IMR-90 (cell line): ENCODE measurements around the gene CUTC. TPM values are rescaled to one million over a fixed set of nuclear protein-coding genes. Genes with fewer than 3 reads are reported as not detected.

Experiments used
- ATAC-seq: fragments of 200-7000 bp; cut with Tn5 transposase; 2 replicates; pipeline ENCODE4 v1.9.1; 2020; ENCODE audit warnings: low read depth, mild to moderate bottlenecking, moderate library complexity
- BruUV-seq: library from RNA; stranded (reverse); fragments of 400-500 nt; replicated peaks from 2 replicates; lab custom pipeline; 2021; lab: Mats Ljungman, UMichigan
- CTCF ChIA-PET: fragments of 300-600 bp; formaldehyde crosslinking; extraction: SDS; loops from one replicate; lab custom pipeline; 2021; ENCODE audit warnings: antibody characterized with exemption; lab: Yijun Ruan, JAX
- POLR2A ChIA-PET: fragments of 300-600 bp; sonication (Branson Sonifier 250); formaldehyde crosslinking; loops from one replicate; lab custom pipeline; 2022; ENCODE audit warnings: antibody characterized with exemption; ENCODE audit not compliant: unreplicated experiment; lab: Charles Lee
- DNase-seq: peaks from one replicate; pipeline ENCODE4 v3.0.0; 2013
- H2AFZ ChIP-seq: replicated peaks from 2 replicates; pipeline ENCODE3; 2013; ENCODE audit warnings: low read length, mild to moderate bottlenecking; ENCODE audit not compliant: poor library complexity
- H2AK5ac ChIP-seq: 2 replicates; pipeline ENCODE4 v1.6.1; 2013; ENCODE audit warnings: low read depth, low read length, inconsistent platforms
- H2AK9ac ChIP-seq: replicated peaks from 2 replicates; pipeline ENCODE3; 2013; ENCODE audit warnings: mild to moderate bottlenecking, low read depth, low read length, moderate library complexity; ENCODE audit not compliant: poor library complexity
- H2BK120ac ChIP-seq: 2 replicates; pipeline ENCODE4 v1.6.1; 2013; ENCODE audit warnings: low read depth, low read length, inconsistent platforms
- H2BK15ac ChIP-seq: 3 replicates; pipeline ENCODE4 v1.6.1; 2013; ENCODE audit warnings: low read depth, low read length, inconsistent platforms
- H2BK20ac ChIP-seq: 2 replicates; pipeline ENCODE4 v1.6.1; 2013; ENCODE audit warnings: low read depth, mild to moderate bottlenecking, inconsistent platforms, low read length, moderate library complexity
- H2BK5ac ChIP-seq: 2 replicates; pipeline ENCODE4 v1.6.1; 2013; ENCODE audit warnings: mild to moderate bottlenecking, low read depth, low read length, inconsistent platforms; ENCODE audit not compliant: poor library complexity, severe bottlenecking
- H3K14ac ChIP-seq: replicated peaks from 2 replicates; pipeline ENCODE4 v1.6.1; 2013; ENCODE audit warnings: low read depth, low read length, inconsistent platforms
- H3K18ac ChIP-seq: 2 replicates; pipeline ENCODE4 v1.6.1; 2013; ENCODE audit warnings: low read depth, low read length, control low read depth
- H3K23ac ChIP-seq: 2 replicates; pipeline ENCODE4 v1.6.1; 2013; ENCODE audit warnings: low read depth, low read length, inconsistent platforms
- H3K27ac ChIP-seq: 2 replicates; pipeline ENCODE4 v1.5.1; 2013; ENCODE audit warnings: mild to moderate bottlenecking, control low read depth, low read length; ENCODE audit not compliant: insufficient read depth
- H3K27me3 ChIP-seq: 2 replicates; pipeline ENCODE4 v1.6.1; 2013; ENCODE audit warnings: low read length; ENCODE audit not compliant: control insufficient read depth, insufficient read depth
- H3K36me3 ChIP-seq: 2 replicates; pipeline ENCODE4 v1.6.1; 2013; ENCODE audit warnings: low read length, mixed read lengths; ENCODE audit not compliant: control insufficient read depth, insufficient read depth
- H3K4ac ChIP-seq: 2 replicates; pipeline ENCODE4 v1.6.1; 2013; ENCODE audit warnings: low read depth, low read length, inconsistent platforms
- H3K4me1 ChIP-seq: 2 replicates; pipeline ENCODE4 v1.6.1; 2013; ENCODE audit warnings: low read length, mixed read lengths; ENCODE audit not compliant: control insufficient read depth, insufficient read depth
- H3K4me2 ChIP-seq: 2 replicates; pipeline ENCODE4 v1.6.1; 2013; ENCODE audit warnings: low read depth, mild to moderate bottlenecking, control low read depth, low read length, moderate library complexity
- H3K4me3 ChIP-seq: 2 replicates; pipeline ENCODE4 v1.5.1; 2013; ENCODE audit warnings: low read depth, mild to moderate bottlenecking, control low read depth, low read length, moderate library complexity; ENCODE audit not compliant: insufficient read depth
- H3K56ac ChIP-seq: 2 replicates; pipeline ENCODE4 v1.6.1; 2013; ENCODE audit warnings: low read length, inconsistent platforms; ENCODE audit not compliant: insufficient read depth; ENCODE audit errors: extremely low read depth
- H3K79me1 ChIP-seq, 2 experiments: 2 replicates each; pipeline ENCODE4 v1.6.1; 2013; ENCODE audit warnings: low read length in 2 of 2, inconsistent platforms in 1 of 2, low read depth in 1 of 2
- H3K9ac ChIP-seq: 2 replicates; pipeline ENCODE4 v1.6.1; 2013; ENCODE audit warnings: low read depth, low read length, control low read depth
- H3K9me1 ChIP-seq: 2 replicates; pipeline ENCODE4 v1.6.1; 2013; ENCODE audit warnings: low read length, inconsistent platforms; ENCODE audit not compliant: insufficient read depth
- H3K9me3 ChIP-seq: 2 replicates; pipeline ENCODE4 v1.6.1; 2013; ENCODE audit warnings: low read length; ENCODE audit not compliant: control insufficient read depth, insufficient read depth
- H4K20me1 ChIP-seq: 2 replicates; pipeline ENCODE4 v1.6.1; 2013; ENCODE audit warnings: low read length, inconsistent platforms; ENCODE audit not compliant: insufficient read depth
- H4K5ac ChIP-seq: 2 replicates; pipeline ENCODE4 v1.6.1; 2013; ENCODE audit warnings: mild to moderate bottlenecking, low read depth, low read length, control low read depth
- H4K8ac ChIP-seq, 2 experiments: 2 replicates each; pipeline ENCODE4 v1.6.1; 2013; ENCODE audit warnings: low read depth in 2 of 2, low read length in 2 of 2, control low read depth in 1 of 2, inconsistent platforms in 1 of 2
- H4K91ac ChIP-seq: 2 replicates; pipeline ENCODE4 v1.6.1; 2013; ENCODE audit warnings: low read depth, low read length, inconsistent platforms; ENCODE audit not compliant: insufficient read depth
- CEBPB ChIP-seq: IDR thresholded peaks from 2 replicates; pipeline ENCODE4 v1.6.1; 2012; ENCODE audit warnings: low read depth, low read length, improper control_type of control experiment
- CHD1 ChIP-seq: IDR thresholded peaks from 2 replicates; pipeline ENCODE4 v1.6.1; 2012; ENCODE audit warnings: low read depth, low read length, improper control_type of control experiment
- FOS ChIP-seq: fragments of 150-350 bp; IDR thresholded peaks from 2 replicates; pipeline ENCODE4 v1.6.1; 2016; ENCODE audit warnings: low read depth, low read length
- RAD21 ChIP-seq: IDR thresholded peaks from 2 replicates; pipeline ENCODE4 v1.6.1; 2012; ENCODE audit warnings: low read length, improper control_type of control experiment
- SMC3 ChIP-seq: fragments of 150-350 bp; IDR thresholded peaks from 2 replicates; pipeline ENCODE4 v1.6.1; 2016; ENCODE audit warnings: low read depth, mild to moderate bottlenecking, antibody characterized with exemption, low read length, moderate library complexity
- WGBS, 2 experiments: methylation state at CpG; one replicate each; pipeline versions ENCODE4 v1.1.5 to v1.1.7; 2013; ENCODE audit warnings: missing lambda C conversion rate in 2 of 2; ENCODE audit not compliant: insufficient read length in 1 of 2; ENCODE audit errors: extremely low coverage in 2 of 2; 5-methylcytosine and 5-hydroxymethylcytosine counted together
- dilution Hi-C: fragments of 300-500 bp; cut with HindIII; formaldehyde crosslinking; loops from one replicate; pipeline ENCODE4 v1.14.3; 2018; ENCODE audit warnings: low sequenced_read_pairs; ENCODE audit not compliant: unreplicated experiment
- in situ Hi-C: fragments of 300-500 bp; cut with MboI; formaldehyde crosslinking; loops from 3 replicates; pipeline ENCODE4 v1.14.3; 2019; ENCODE audit warnings: low sequenced_read_pairs, inconsistent platforms, mixed read lengths
- intact Hi-C: fragments of 100-400 bp; cut with micrococcal nuclease; formaldehyde crosslinking; loops from 2 replicates; pipeline ENCODE4 v1.10.0; 2022
- polyA plus RNA-seq, 3 experiments: library from polyadenylated mRNA; depleted of rRNA; stranded (reverse); fragments of >200 nt; gene quantifications; 2 replicates each; pipeline ENCODE4 v1.2.3, GENCODE V29; 2012; ENCODE audit warnings: low replicate concordance in 1 of 3
- total RNA-seq: library from RNA; depleted of rRNA; stranded (reverse); fragments of >200 nt; gene quantifications from 2 replicates; pipeline ENCODE4 v1.2.3, GENCODE V29; 2012

CUTC gene
- total and polyA plus RNA-seq, 2 of the 4 experiments (the other 2 are of a cell fraction) = 7.0 to 10.2 TPM

- ChIA-PET CTCF (no interaction called here), POLR2A (no interaction called here)
- Histone ChIP-seq H3K36me3 (no peaks in the 10 kb centered on the region), H3K9me3 (no peaks in the 10 kb centered on the region), H3K4me1 (peaks cover 18% of the 10 kb centered on the region), H3K9ac (no peak overlapping the region), H3K23ac (peak overlapping the region; percentile 48; the same call in 1 of the 2 replicates), H3K79me1 (no peaks in the 10 kb centered on the region), H3K18ac (peak overlapping the region; percentile 67), H4K8ac (peak overlapping the region in 1 of 2 experiments; percentile 40; a peak in 2 of 4 replicates), H3K14ac (peak overlapping the region; percentile 61), H2BK120ac (peak overlapping the region; percentile 77), H4K91ac (peak overlapping the region; percentile 23), H2BK15ac (peak overlapping the region; percentile 74), H3K4ac (peak overlapping the region; percentile 84), H3K27me3 (no peaks in the 10 kb centered on the region), H3K27ac (no peak overlapping the region), H2AK9ac (no peak overlapping the region), H2BK20ac (peak overlapping the region; percentile 96), H3K4me2 (no peak overlapping the region), H2BK5ac (peak overlapping the region; percentile 47), H3K4me3 (no peak overlapping the region), H4K20me1 (no peaks in the 10 kb centered on the region), H4K5ac (peak overlapping the region; percentile 71; the same call in 1 of the 2 replicates), H3K9me1 (peaks cover 8% of the 10 kb centered on the region), H3K56ac (no peak overlapping the region), H2AK5ac (peak overlapping the region; percentile 77), H2AFZ (no peak overlapping the region)
- ATAC-seq (no peak), DNase-seq (no peak)
- no peak for TF ChIP-seq RAD21
- TF ChIP-seq CEBPB = no peak
- TF ChIP-seq FOS = no peak
- TF ChIP-seq CHD1 = no peak
- no peak for TF ChIP-seq SMC3
- intact Hi-C loops = no loop called here
- BruUV-seq = no TSS peak
- WGBS, 2 experiments = 93% methylated on average over 3 of the region's 6 CpGs; no CpG with 5 or more reads in 1 of the 2 experiments
- dilution Hi-C loops = no loop called here
- in situ Hi-C loops = no loop called here
These were observed 53.6 kb downstream of the CUTC start for GRCh38 chr10:99785646-99786045.
